Osteocyte (in vitro differentiated cells): ENCODE results near the gene C10orf95. TPM values are rescaled to one million over a fixed set of nuclear protein-coding genes. Genes with fewer than 3 reads are reported as not detected.
A peak's percentile ranks its signal among the peaks of the same experiment; 100 is the strongest.

ENCODE experiments used
- DNase-seq: peaks from one replicate; pipeline ENCODE4 v3.0.0; 2021; ENCODE audit warnings: mixed read lengths; ENCODE audit not compliant: unreplicated experiment; ENCODE audit errors: extremely low spot score
- H3K27ac Mint-ChIP-seq: one replicate; pipeline ENCODE4 v1.8.0; 2021; ENCODE audit warnings: mild to moderate bottlenecking, mixed read lengths; ENCODE audit not compliant: unreplicated experiment
- H3K27me3 Mint-ChIP-seq: one replicate; pipeline ENCODE4 v1.8.0; 2021; ENCODE audit warnings: mixed read lengths; ENCODE audit not compliant: unreplicated experiment
- H3K36me3 Mint-ChIP-seq: one replicate; pipeline ENCODE4 v1.8.0; 2021; ENCODE audit warnings: mixed read lengths; ENCODE audit not compliant: unreplicated experiment
- H3K4me1 Mint-ChIP-seq: one replicate; pipeline ENCODE4 v1.8.0; 2021; ENCODE audit warnings: mixed read lengths; ENCODE audit not compliant: unreplicated experiment
- H3K4me3 Mint-ChIP-seq: one replicate; pipeline ENCODE4 v1.8.0; 2021; ENCODE audit warnings: mild to moderate bottlenecking, moderate library complexity, mixed read lengths; ENCODE audit not compliant: unreplicated experiment
- H3K9me3 Mint-ChIP-seq: one replicate; pipeline ENCODE4 v1.8.0; 2021; ENCODE audit warnings: mixed read lengths; ENCODE audit not compliant: unreplicated experiment
- total RNA-seq: library from RNA; stranded (reverse); gene quantifications from 2 replicates; pipeline ENCODE4 v1.2.1, GENCODE V29; 2021
- TF ChIP-seq, protein P1 (sequence below): fragments of 200-600 bp; sonication (generic); IDR thresholded peaks from 2 replicates; pipeline ENCODE4 v1.5.0; 2021; ENCODE audit warnings: antibody characterized with exemption, mild to moderate bottlenecking, moderate library complexity

The C10orf95 gene
- total RNA-seq, 1 donor from 2014 or later, result not detected

DNA sequence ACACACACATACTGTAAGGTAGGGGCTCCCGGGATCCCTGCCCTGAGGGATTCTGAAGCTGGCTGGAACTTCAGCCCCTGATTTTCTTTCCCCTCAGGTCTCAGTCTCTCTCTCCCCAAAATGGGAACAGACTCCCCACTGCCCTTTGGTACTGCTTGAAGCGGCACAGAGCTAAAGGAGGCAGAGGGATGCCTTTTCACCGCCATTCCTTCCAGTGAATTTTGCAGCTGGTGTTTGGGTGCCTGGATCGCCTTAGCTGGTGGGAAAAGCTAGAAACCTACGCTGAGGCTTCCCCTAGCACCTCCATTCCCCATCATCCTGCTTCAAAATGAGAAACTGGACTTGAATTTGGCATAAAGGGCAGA, 16.2 kb downstream of the C10orf95 start:
- Mint-ChIP-seq H3K27me3 (peaks cover 13% of the 10 kb centered on the region), H3K27ac (no peak overlapping the region), H3K36me3 (no peaks in the 10 kb centered on the region), H3K4me1 (peaks cover 17% of the 10 kb centered on the region), H3K4me3 (no peak overlapping the region), H3K9me3 (no peaks in the 10 kb centered on the region)
- TF ChIP-seq, protein P1, sequence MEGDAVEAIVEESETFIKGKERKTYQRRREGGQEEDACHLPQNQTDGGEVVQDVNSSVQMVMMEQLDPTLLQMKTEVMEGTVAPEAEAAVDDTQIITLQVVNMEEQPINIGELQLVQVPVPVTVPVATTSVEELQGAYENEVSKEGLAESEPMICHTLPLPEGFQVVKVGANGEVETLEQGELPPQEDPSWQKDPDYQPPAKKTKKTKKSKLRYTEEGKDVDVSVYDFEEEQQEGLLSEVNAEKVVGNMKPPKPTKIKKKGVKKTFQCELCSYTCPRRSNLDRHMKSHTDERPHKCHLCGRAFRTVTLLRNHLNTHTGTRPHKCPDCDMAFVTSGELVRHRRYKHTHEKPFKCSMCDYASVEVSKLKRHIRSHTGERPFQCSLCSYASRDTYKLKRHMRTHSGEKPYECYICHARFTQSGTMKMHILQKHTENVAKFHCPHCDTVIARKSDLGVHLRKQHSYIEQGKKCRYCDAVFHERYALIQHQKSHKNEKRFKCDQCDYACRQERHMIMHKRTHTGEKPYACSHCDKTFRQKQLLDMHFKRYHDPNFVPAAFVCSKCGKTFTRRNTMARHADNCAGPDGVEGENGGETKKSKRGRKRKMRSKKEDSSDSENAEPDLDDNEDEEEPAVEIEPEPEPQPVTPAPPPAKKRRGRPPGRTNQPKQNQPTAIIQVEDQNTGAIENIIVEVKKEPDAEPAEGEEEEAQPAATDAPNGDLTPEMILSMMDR, result no peak
- DNase-seq, result no peak

DNA sequence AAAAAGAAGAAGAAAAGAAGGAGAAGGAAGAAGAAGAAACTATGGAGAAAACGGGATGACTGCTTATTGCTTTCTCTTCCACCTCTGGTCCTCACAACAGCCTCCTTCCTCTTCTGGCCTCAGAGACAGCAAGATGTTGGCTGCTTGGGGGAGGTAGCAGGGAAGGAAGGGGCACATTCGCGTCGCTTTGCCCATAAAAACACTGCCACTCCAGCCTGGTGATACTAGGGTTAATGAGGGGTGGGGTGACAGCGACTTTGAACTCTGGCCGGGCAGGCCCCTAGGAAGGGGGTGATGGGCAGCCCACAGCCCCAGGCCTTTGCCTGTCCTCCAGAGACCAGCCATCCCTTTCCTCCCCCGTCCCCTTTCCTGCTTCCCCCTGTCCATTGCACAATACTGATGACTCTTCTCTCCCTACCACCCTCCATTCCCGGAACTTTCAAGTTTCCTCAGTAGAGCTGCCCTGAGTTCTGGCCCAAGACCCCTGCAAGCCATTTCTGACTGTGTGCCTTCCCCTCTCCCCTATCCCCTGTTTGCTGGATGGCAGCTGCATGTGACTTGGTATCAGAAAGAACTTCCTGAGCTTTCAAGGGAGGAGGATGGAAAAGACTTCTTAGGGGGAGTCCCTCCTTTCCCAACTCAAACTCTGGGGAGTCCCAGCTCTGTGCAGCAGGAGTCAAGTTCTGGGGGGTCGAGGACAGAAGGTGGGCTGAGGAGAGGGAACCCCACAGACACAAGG, 16.8 kb downstream of the C10orf95 start:
- peaks cover 13% of the 10 kb centered on the region for H3K27me3 Mint-ChIP-seq

DNA sequence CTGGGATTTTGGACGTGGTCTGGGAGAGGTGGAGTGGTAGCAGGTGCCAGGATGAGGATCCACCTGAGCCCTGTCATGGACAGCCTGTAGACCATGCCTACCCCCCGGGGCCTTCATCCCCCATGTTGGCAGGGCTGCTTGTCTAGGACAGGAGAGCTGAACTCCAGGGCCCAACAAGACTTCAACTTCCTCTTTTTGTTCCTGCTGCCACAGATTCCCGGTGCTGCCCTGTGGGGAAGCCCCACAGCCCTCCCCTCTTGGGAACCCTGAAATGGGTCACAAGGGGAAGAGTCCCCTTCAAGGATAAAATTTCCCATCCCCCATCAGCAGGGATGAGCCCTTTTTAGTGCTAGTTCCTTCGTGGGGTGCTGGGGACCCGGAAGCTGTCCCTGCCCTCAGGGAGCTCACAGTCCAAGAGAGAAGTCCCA, 17.7 kb downstream of the C10orf95 start:
- Mint-ChIP-seq H3K4me1 (peaks cover 17% of the 10 kb centered on the region), H3K27me3 (peaks cover 13% of the 10 kb centered on the region), H3K9me3 (no peaks in the 10 kb centered on the region), H3K36me3 (no peaks in the 10 kb centered on the region), H3K4me3 (peak overlapping the region; percentile 92), H3K27ac (no peak overlapping the region)
- TF ChIP-seq, protein P1, result no peak
- no peak for DNase-seq

More for the DNA sequence above, 16.8 kb downstream of the C10orf95 start:
- TF ChIP-seq, protein P1, result no peak
- Mint-ChIP-seq H3K9me3 (no peaks in the 10 kb centered on the region), H3K4me3 (no peak overlapping the region), H3K36me3 (no peaks in the 10 kb centered on the region), H3K27ac (no peak overlapping the region), H3K4me1 (peaks cover 17% of the 10 kb centered on the region)
- no peak for DNase-seq

DNA sequence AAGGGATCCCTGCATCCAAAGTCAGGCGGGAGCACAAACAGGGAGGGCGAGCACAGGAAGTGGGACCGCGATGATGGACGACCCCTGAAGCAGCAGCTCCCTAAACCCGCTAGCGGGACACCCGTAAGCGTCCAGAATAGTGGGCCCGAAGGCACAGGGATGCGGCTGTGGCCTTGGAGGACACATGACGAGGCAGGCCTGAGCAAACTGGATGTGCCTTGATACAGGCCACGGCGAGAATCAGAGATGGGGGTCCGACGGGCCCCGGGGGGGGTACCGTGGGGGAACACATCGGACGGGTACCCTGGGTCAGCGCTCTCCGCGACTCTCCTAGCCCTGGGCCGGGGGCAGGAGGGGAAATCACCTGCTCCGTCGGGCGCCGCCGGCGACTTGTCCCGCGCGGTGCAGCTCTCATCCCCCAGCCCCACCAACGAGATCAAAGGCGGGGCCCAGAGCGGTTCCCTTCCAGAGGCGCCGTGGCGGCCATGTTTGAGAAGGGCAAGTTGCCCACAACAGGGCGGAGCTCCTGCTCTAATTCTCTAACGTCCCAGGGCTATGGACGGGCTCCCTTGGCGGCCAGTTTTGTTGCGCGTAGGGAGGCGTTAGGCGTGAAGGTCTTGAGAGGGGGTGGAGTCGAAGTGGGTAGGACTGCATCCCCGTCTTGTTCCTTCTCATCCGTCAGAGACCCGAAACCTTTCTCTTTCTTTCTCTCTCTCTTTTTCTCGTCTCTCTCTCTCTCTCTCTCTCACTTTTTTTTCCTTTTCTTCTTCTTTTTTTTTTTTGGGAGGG, 19.0 kb downstream of the C10orf95 start, which contains the start of gene CUEDC2:
TSS of gene CUEDC2 (minus strand) at position 413 of the 789 bp plus-strand sequence. CDS start 7,386 bp downstream, outside the sequence.
- H3K27me3 Mint-ChIP-seq, result peaks cover 13% of the 10 kb centered on the region
- H3K27ac Mint-ChIP-seq, result peak within 1 kb of the TSS; percentile 89
- H3K4me1 Mint-ChIP-seq, result peaks cover 17% of the 10 kb centered on the region
- no peaks in the 10 kb centered on the region for H3K9me3 Mint-ChIP-seq
- peak within 1 kb of the TSS; percentile 92 for H3K4me3 Mint-ChIP-seq
- peak; percentile 98 for DNase-seq
- H3K36me3 Mint-ChIP-seq, result no peaks in the 10 kb centered on the region
- TF ChIP-seq, protein P1, result no peak
